ENCODE measurements around the gene CRYAA.

The CRYAA gene

DNA sequence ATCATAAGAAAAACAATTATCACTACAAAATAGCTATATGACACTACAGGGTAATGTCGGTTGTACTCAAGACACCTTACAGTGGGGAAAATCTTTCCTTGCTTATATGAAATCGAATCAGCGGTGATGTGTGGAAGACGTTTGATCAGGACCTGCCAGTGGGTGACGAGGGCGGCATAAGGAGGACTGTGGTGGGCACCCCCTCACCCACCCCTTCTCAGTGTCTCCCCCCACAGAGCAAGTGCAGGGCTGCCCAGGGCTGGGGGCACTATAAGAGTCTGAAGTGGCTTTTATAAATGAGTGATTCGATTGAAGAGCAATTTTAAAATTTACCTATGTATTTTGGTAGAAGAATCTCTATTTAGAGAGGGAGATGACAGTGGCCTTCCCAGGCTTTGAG lies 35.8 kb downstream of the CRYAA start:
- no peak for DNase-seq

DNA sequence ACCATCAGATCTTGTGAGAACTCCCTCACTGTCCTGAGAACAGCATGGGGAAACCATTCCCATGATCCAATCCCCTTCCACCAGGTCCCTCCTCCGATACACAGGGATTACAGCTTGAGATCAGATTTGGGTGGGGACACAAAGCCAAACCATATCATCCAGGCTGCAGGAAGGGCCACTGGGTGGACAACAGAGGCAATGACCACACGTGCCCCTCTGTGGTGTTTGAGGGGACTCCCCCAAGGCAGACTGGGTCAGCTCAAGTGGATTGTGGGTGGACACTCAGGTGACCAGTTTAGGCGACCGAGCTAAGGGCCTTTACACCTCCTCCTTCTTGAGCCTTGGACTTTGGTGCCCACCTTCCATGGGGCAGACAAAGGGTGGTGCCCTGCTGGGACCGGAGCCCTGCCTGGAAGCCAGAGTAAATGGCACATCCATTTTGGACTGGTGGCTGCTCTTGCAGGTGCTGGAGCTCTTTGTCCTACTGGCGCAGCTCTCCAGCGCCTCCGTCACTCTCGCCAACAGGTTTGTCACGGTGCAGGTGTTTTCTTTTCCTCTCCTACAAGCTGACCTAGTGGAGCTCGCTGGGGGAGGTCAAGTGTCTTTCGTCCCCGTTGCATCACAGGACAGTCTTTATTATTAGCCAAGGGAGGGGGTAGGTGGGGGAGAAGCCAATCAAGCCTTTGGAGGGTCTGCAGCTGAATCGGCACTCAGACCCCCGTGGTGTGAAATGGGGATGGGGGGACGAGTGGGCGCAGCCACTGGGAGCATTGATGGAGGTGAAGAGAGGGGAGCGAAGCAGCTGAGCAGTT lies 37.6 kb downstream of the CRYAA start:
- no peak for DNase-seq

DNA sequence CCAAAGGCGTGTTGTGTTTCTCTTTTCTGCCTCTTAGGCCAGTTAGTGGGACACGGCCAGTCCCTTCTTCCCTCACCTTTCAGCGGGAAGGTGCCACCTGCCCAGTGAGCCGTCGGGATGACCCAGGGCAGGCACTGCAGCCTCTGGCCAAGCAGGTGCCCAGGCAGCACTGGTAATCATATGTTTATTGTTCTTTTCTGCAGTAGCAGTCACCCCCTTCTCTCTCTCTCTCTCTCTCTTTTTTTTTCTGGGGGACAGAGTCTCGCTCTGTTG lies 38.2 kb downstream of the CRYAA start:
- no peak for DNase-seq

DNA sequence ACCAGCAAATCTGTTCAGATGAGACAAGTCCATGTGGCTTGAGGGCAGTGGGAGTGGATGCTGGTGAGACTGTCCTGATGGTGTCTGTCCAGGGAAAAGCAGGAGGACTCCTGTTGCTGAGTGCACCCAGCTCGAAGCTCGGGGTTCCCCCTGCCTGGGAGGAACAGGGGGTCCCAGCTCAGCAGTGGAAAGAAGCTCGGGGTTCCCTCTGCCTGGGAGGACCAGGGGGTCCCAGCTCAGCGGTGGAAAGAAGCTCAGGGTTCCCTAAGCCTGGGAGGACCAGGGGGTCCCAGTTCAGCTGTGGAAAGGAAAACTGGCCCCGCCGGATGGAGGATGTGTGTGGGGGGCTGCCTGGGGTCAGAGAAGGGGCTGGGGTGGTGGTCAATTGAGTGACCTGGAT lies 39.1 kb downstream of the CRYAA start:
- DNase-seq, result no peak

DNA sequence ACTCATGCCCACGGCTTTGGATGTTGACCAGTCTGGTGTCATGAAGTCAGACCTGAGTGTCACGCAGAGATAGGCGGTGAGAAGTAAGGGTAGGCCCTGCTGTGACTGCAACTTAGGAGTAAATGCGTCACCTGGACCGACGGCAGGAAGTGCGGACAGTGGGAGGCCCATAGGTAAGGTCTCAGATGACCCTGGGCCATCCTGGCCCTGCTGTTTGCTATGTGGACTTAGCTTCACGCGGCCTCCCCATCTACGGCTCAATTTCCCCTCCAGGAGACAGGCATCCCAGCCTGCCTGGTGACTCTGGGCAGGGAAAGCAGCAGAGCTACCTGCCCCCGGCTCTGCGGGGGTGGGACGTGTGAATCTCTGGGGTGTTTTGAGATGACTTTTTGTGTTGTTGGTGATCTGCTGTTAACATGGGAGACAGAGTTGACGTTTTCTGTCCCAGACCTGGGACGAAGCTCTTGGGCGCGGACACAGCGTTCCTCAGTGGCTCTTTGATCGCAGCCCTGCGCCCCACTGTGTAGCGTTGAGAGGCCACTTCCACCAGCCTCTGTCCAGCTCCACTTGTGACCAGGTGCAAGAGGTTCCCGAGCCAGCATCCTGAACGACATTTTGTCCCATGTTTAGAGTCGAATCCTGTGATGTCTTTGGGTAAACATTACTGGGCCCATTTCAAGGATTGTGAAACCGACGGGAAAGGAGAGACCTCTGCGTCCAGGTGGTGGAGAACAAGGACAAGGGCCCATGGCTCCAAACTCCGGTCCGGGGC lies 39.9 kb downstream of the CRYAA start:
- no peak for DNase-seq

DNA sequence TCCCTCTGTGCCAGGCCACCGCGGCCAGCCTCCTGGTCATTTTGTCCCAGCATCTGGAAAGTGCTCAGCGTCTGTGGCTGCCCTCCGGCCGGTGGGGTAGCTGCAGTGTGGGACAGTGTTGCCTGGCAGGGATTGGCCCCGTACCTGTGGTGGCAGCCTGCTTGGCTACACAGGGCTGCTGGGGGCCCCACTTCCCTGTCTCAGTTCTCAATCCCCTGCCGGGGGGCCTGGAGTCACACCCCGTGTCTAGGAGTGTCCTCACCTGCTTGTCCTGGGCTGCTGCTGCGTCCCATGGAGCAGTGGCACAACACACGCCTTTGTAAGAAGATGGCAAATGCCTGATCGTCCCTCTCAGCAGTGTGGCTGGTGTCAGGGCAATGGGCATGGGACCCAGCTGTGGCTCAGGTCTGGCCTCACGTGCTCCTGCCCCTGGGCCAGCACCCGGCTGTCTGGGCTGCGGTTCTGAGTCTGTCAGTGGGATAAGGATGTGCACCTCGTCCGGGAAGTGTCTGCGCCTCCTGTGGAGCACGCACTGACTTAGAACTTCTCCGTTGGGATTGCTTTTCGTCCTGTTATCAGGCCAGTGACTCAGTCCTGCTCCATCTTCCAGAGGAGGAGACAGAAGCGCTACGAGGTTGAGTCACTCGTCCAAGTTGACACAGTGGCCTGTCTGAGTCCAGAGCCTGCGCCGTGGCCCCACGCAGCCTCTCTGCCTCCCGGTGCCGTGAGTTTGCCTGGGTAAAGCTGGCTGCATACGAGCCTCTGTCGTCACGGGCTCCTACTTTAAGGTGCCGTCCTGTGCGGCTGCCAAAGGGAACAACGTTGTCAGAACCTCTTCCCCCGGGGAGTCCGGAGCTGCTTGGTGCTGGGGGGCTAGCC lies 41.0 kb downstream of the CRYAA start:
- no peak for DNase-seq

DNA sequence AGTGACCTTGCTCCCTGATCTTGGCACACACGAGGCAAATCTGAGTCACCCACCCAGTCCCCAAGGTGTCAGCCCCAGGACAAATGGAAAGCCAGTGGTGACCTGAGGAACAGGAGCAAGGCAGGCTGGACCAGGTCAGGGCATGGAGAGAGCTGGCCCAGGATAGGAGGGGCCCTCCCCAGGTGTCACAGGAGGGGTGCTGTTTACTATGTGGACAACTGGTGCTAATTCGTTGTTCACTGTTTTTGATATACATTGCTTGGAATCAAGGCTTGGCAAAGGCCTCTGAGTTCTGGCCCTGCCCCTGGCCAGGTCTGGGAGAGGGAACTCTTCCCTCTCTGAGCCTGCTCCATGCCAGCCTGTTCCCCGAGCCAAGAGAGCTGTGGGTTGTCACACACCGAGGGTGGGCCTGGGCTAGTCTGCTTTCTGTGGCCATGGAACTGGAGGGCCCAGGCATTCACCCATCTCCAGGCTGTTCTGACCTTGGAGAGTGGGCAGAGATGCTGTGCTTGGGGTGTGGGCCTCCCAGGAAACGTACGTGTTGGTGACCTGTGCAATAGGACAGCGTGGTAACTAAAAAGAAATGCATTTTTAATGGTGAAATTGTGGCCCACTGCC lies 41.8 kb downstream of the CRYAA start:
- DNase-seq, result no peak

DNA sequence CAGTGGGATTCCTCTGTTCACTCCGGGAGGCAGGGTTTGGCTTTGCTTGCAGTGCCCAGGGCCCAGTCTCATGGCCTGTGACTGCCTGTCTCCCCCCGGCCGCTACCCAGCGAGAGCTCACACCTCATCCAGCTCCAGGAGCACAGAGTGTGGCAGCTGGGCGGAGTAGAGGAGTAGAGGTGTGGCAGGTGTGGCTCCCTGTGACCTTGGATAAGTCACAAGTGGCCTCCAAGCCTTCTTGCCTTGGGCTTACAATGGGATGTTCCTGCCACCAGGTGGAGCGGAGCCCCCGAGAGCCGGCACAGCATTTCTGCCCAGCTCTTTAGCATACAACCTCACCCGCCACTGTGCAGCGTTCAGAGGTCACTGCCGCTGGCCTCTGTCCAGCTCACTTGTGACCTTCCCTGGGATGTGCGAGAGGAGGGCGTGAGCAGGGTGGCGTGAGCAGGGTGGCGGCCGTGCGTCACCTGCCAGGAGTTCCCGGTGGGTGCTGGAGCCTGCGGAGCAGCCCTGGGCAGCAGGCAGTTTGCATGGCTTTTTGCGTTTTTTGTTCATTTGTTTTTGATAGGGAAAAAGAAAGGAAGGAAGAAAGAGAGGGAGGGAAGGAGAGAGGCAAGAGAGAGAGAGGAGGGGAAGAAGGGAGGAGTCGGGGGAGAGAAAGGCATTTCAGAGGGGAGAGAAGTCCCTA lies 42.4 kb downstream of the CRYAA start:
- DNase-seq, result no peak

DNA sequence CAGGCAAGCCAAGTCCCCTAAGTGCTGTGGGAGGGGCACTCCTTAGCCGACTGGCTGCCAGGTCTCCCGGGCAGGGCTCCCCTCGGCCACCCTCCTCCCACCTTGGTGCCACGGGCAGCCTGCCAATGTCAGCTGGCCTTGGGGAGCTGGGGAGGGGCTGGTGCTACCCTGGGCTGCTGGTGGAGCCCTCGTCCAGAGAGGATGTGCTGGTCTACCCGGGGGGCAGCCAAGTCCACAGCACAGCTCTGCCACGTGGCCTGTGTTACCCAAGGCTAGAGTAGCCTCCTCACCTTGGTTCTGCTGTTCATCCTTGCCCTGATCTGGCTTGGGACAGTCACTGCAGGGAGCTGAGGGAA lies 42.9 kb downstream of the CRYAA start:
- DNase-seq, result no peak

Measured in stimulated activated CD8-positive, alpha-beta memory T cell treated with anti-CD3 and anti-CD28 coated beads, Interleukin-4, amount 100 ng/mL, for 48 hours (primary cell).